Cardiac muscle cell (in vitro differentiated cells and primary cell): ENCODE measurements around the gene OSBPL9. TPM values are rescaled to one million over a fixed set of nuclear protein-coding genes. Genes with fewer than 3 reads are reported as not detected.
A peak's percentile ranks its signal among the peaks of the same experiment; 100 is the strongest.

ENCODE experiments used
- DNase-seq, 2 donors: peaks; one replicate each; pipeline versions ENCODE4 v3.0.0 to v3.0.0-alpha.2; 2010 to 2017; ENCODE audit warnings: low read depth in 1 of 2, low spot score in 1 of 2
- H3K27ac ChIP-seq: fragments of 200-600 bp; sonication (generic); 2 replicates; pipeline ENCODE4 v1.5.1; 2016
- H3K27me3 ChIP-seq: fragments of 200-600 bp; sonication (generic); 2 replicates; pipeline ENCODE4 v1.6.0; 2016; ENCODE audit warnings: control low read depth
- H3K36me3 ChIP-seq: fragments of 200-600 bp; sonication (generic); 2 replicates; pipeline ENCODE4 v1.5.1; 2016; ENCODE audit warnings: control low read depth
- H3K4me1 ChIP-seq: fragments of 200-600 bp; sonication (generic); 2 replicates; pipeline ENCODE4 v1.8.1; 2017; ENCODE audit warnings: low read depth, mild to moderate bottlenecking, mixed run types
- H3K4me3 ChIP-seq: fragments of 200-600 bp; sonication (generic); 2 replicates; pipeline ENCODE4 v1.5.1; 2016; ENCODE audit warnings: mild to moderate bottlenecking
- H3K9me3 ChIP-seq: fragments of 200-600 bp; sonication (generic); 2 replicates; pipeline ENCODE4 v1.5.1; 2017; ENCODE audit warnings: low read depth, mild to moderate bottlenecking, control low read depth
- polyA plus RNA-seq: library from polyadenylated mRNA; unstranded; fragments of >200 nt; fragmentation: Nextera tagmentation; extraction: Ambion mirVana; gene quantifications from 2 replicates; pipeline ENCODE4 v1.2.1, GENCODE V29; 2016
- total RNA-seq: library from RNA; depleted of rRNA; stranded (reverse); fragments of >200 nt; gene quantifications from 2 replicates; pipeline ENCODE4 v1.2.3, GENCODE V29; 2016
- TF ChIP-seq, protein P1 (sequence below): IDR thresholded peaks from 2 replicates; pipeline ENCODE4 v1.5.1; 2012; ENCODE audit warnings: low read depth, mild to moderate bottlenecking, low read length

The OSBPL9 gene
- total and polyA plus RNA-seq, 2 experiments from 2014 or later, result 103 to 104 TPM

- TF ChIP-seq, protein P1, sequence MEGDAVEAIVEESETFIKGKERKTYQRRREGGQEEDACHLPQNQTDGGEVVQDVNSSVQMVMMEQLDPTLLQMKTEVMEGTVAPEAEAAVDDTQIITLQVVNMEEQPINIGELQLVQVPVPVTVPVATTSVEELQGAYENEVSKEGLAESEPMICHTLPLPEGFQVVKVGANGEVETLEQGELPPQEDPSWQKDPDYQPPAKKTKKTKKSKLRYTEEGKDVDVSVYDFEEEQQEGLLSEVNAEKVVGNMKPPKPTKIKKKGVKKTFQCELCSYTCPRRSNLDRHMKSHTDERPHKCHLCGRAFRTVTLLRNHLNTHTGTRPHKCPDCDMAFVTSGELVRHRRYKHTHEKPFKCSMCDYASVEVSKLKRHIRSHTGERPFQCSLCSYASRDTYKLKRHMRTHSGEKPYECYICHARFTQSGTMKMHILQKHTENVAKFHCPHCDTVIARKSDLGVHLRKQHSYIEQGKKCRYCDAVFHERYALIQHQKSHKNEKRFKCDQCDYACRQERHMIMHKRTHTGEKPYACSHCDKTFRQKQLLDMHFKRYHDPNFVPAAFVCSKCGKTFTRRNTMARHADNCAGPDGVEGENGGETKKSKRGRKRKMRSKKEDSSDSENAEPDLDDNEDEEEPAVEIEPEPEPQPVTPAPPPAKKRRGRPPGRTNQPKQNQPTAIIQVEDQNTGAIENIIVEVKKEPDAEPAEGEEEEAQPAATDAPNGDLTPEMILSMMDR, result no peak
- Histone ChIP-seq H3K36me3 (no peaks in the 10 kb centered on the region), H3K9me3 (no peaks in the 10 kb centered on the region), H3K4me1 (peaks cover 5% of the 10 kb centered on the region), H3K27me3 (no peaks in the 10 kb centered on the region), H3K27ac (no peak overlapping the region), H3K4me3 (no peak overlapping the region)
- peak in 1 of 2 donors; percentile 67 for DNase-seq
These were observed 20.1 kb downstream of the OSBPL9 start for GRCh38 chr1:51636764-51637522.

- Histone ChIP-seq H3K4me1 (peaks cover 7% of the 10 kb centered on the region), H3K27me3 (no peaks in the 10 kb centered on the region), H3K36me3 (no peaks in the 10 kb centered on the region), H3K4me3 (no peak overlapping the region), H3K27ac (no peak overlapping the region), H3K9me3 (no peaks in the 10 kb centered on the region)
- TF ChIP-seq, protein P1, result no peak
- no peak for DNase-seq
These were observed 21.5 kb downstream of the OSBPL9 start for GRCh38 chr1:51638350-51638749.

GRCh38 chr1:51639694-51640093 is 22.8 kb downstream of the OSBPL9 start:
- Histone ChIP-seq H3K27me3 (no peaks in the 10 kb centered on the region), H3K27ac (no peak overlapping the region), H3K4me3 (no peak overlapping the region), H3K4me1 (peaks cover 7% of the 10 kb centered on the region), H3K36me3 (no peaks in the 10 kb centered on the region), H3K9me3 (no peaks in the 10 kb centered on the region)
- TF ChIP-seq, protein P1, result no peak
- DNase-seq, result no peak

- DNase-seq, result no peak
- Histone ChIP-seq H3K4me3 (no peak overlapping the region), H3K36me3 (no peaks in the 10 kb centered on the region), H3K9me3 (no peaks in the 10 kb centered on the region), H3K27me3 (no peaks in the 10 kb centered on the region), H3K4me1 (peaks cover 7% of the 10 kb centered on the region), H3K27ac (no peak overlapping the region)
- TF ChIP-seq, protein P1, result no peak
These were observed 24.2 kb downstream of the OSBPL9 start for GRCh38 chr1:51641096-51641495.

DNA sequence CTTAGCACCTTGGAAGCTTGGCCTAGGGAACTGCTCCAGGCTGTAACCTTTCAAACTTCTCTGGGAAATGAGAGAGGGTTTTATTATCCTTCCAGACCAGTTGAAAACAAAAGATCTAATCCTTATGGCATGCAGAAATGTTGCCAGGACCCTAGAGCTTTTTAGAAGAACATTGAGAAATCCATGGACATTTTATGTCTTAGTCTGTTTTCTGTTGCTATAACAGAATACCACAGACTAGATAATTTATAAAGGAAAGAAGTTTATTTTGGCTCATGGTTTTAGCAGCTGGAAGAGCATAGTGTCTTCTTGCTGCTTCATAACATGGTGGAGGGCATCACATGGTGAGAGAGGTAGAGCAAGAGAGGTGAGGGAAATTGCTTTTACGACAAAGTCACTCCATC is 25.8 kb downstream of the OSBPL9 start:
- TF ChIP-seq, protein P1, result no peak
- no peaks in the 10 kb centered on the region for H3K36me3 ChIP-seq
- H3K27ac ChIP-seq, result no peak overlapping the region
- peak in 1 of 2 donors; percentile 95 for DNase-seq
- H3K27me3 ChIP-seq, result no peaks in the 10 kb centered on the region
- no peaks in the 10 kb centered on the region for H3K9me3 ChIP-seq
- peaks cover 11% of the 10 kb centered on the region for H3K4me1 ChIP-seq
- H3K4me3 ChIP-seq, result no peak overlapping the region
